Glutamatergic neuron (in vitro differentiated cells): ENCODE data around the gene MANF. TPM values are rescaled to one million over a fixed set of nuclear protein-coding genes. Genes with fewer than 3 reads are reported as not detected.

Source experiments
- DNase-seq: peaks from one replicate; pipeline ENCODE4 v3.0.0; 2022
- H3K27ac Mint-ChIP-seq: one replicate; pipeline ENCODE4 v1.8.0; 2020; ENCODE audit warnings: mild to moderate bottlenecking, mixed read lengths, inconsistent platforms; ENCODE audit not compliant: unreplicated experiment
- H3K27me3 Mint-ChIP-seq: one replicate; pipeline ENCODE4 v1.8.0; 2020; ENCODE audit warnings: mild to moderate bottlenecking, moderate library complexity, mixed read lengths, inconsistent platforms; ENCODE audit not compliant: unreplicated experiment
- H3K36me3 Mint-ChIP-seq: one replicate; pipeline ENCODE4 v1.8.0; 2020; ENCODE audit warnings: mild to moderate bottlenecking, mixed read lengths, inconsistent platforms; ENCODE audit not compliant: unreplicated experiment
- H3K4me1 Mint-ChIP-seq: one replicate; pipeline ENCODE4 v1.8.0; 2020; ENCODE audit warnings: mild to moderate bottlenecking, low read depth, mixed read lengths, inconsistent platforms; ENCODE audit not compliant: unreplicated experiment
- H3K4me3 Mint-ChIP-seq: one replicate; pipeline ENCODE4 v1.8.0; 2020; ENCODE audit warnings: mild to moderate bottlenecking, mixed read lengths, inconsistent platforms; ENCODE audit not compliant: unreplicated experiment
- H3K9me3 Mint-ChIP-seq: one replicate; pipeline ENCODE4 v1.8.0; 2020; ENCODE audit warnings: mild to moderate bottlenecking, moderate library complexity, mixed read lengths, inconsistent platforms; ENCODE audit not compliant: unreplicated experiment
- total RNA-seq: library from RNA; stranded (reverse); fragmentation: NEBNext Ultra II Directional; extraction: Animal tissue kit (Norgen Biotek cat#: 25700); gene quantifications from one replicate; pipeline ENCODE4 v1.2.1, GENCODE V29; 2021; ENCODE audit not compliant: unreplicated experiment
- TF ChIP-seq, protein P1 (sequence below): fragments of 200-600 bp; sonication (generic); IDR thresholded peaks from one replicate; pipeline ENCODE4 v1.5.0; 2021; ENCODE audit not compliant: partially characterized antibody, unreplicated experiment

Gene MANF
- total RNA-seq, 1 donor from 2014 or later, result 104 TPM

- no peak for DNase-seq
- peaks cover 2% of the 10 kb centered on the region for H3K27me3 Mint-ChIP-seq
- H3K4me1 Mint-ChIP-seq, result no peaks in the 10 kb centered on the region
- H3K27ac Mint-ChIP-seq, result no peak overlapping the region
- TF ChIP-seq, protein P1, sequence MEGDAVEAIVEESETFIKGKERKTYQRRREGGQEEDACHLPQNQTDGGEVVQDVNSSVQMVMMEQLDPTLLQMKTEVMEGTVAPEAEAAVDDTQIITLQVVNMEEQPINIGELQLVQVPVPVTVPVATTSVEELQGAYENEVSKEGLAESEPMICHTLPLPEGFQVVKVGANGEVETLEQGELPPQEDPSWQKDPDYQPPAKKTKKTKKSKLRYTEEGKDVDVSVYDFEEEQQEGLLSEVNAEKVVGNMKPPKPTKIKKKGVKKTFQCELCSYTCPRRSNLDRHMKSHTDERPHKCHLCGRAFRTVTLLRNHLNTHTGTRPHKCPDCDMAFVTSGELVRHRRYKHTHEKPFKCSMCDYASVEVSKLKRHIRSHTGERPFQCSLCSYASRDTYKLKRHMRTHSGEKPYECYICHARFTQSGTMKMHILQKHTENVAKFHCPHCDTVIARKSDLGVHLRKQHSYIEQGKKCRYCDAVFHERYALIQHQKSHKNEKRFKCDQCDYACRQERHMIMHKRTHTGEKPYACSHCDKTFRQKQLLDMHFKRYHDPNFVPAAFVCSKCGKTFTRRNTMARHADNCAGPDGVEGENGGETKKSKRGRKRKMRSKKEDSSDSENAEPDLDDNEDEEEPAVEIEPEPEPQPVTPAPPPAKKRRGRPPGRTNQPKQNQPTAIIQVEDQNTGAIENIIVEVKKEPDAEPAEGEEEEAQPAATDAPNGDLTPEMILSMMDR, result no peak
- H3K9me3 Mint-ChIP-seq, result peaks cover 2% of the 10 kb centered on the region
- H3K4me3 Mint-ChIP-seq, result no peak overlapping the region
- H3K36me3 Mint-ChIP-seq, result no peaks in the 10 kb centered on the region
Observed at GRCh38 chr3:51354172-51354571, 30.9 kb upstream of the MANF start.

DNA sequence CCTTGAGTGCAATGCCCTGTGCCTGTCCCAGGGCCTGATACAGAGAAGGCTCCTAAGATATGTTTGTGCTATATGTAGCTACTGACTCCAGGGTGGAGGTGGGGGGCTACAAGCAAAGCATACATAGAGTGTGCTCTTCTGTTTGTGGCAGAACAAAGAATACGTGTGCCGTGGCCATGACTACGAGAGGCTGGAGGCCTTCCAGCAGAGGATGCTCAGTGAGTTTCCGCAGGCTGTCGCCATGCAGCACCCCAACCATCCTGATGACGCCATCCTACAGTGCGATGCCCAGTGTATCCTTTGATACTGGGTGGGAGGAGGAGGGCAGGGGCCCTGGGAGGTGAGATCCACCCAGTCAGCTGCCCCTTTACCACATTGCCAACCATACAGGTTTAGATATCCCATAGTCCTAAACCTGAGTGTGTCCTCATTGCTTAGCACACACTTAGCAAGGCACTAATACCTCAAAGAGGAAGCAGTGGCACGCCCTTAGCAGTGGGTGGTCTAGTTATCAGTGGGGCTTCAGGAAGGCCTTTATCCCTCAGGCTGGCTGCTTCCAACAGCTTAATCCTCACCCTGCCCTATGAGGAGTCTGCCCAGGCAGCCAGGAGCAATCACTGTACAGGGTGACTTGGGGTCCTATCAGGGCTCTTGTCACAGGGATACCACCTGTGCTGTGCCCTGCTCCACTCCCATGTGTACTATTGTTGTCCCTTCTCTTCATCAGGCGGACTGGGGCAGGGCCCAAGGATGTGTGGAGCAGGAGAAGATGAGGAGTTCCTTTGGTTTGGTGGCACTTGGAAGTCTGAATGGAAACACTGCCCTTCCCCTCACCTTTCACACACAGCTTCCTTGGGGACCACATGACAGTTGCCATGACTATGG, 30.1 kb upstream of the MANF start:
- Mint-ChIP-seq H3K27me3 (peaks cover 2% of the 10 kb centered on the region), H3K4me3 (no peak overlapping the region), H3K27ac (no peak overlapping the region), H3K36me3 (no peaks in the 10 kb centered on the region), H3K4me1 (no peaks in the 10 kb centered on the region), H3K9me3 (peaks cover 2% of the 10 kb centered on the region)
- TF ChIP-seq, protein P1, result no peak
- no peak for DNase-seq

DNA sequence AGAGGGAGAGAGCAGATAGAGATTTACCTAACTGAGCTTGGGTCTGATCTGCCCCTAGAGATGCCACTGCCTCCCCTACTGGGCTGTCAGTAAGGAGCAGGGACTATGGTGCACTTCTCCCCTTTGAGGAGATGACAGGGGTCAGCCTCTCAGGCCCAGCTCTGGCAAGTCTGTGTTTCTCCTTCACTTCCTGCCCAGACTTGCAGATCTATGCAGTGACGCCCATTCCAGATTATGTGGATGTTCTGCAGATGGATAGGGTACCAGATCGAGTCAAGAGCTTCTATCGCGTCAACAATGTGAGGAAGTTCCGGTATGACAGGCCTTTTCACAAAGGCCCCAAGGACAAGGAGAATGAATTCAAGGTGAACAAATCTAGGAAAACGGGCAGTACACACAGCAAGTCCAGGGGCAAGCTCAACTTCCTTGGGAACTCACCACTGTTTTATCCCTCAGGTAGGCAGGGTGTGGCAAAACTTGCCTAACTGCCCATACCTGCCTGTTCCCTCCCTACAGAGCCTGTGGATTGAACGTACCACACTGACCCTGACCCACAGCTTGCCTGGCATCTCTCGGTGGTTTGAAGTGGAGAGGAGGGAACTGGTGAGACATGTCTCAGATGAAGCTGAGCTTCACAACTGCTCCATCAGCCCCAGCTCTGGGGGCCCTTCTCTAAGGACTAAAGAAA, 29.1 kb upstream of the MANF start:
- no peaks in the 10 kb centered on the region for H3K4me1 Mint-ChIP-seq
- H3K36me3 Mint-ChIP-seq, result no peaks in the 10 kb centered on the region
- no peak overlapping the region for H3K27ac Mint-ChIP-seq
- H3K27me3 Mint-ChIP-seq, result peaks cover 2% of the 10 kb centered on the region
- DNase-seq, result no peak
- TF ChIP-seq, protein P1, result no peak
- H3K9me3 Mint-ChIP-seq, result peaks cover 2% of the 10 kb centered on the region
- no peak overlapping the region for H3K4me3 Mint-ChIP-seq

- H3K27ac Mint-ChIP-seq, result no peak overlapping the region
- H3K9me3 Mint-ChIP-seq, result peaks cover under 1% of the 10 kb centered on the region
- H3K36me3 Mint-ChIP-seq, result peaks cover 4% of the 10 kb centered on the region
- peaks cover 3% of the 10 kb centered on the region for H3K27me3 Mint-ChIP-seq
- no peaks in the 10 kb centered on the region for H3K4me1 Mint-ChIP-seq
- H3K4me3 Mint-ChIP-seq, result no peak overlapping the region
- DNase-seq, result no peak
- TF ChIP-seq, protein P1, result no peak
Observed at GRCh38 chr3:51357856-51358255, 27.2 kb upstream of the MANF start.

- Mint-ChIP-seq H3K27me3 (peaks cover 2% of the 10 kb centered on the region), H3K4me1 (no peaks in the 10 kb centered on the region), H3K4me3 (no peak overlapping the region), H3K27ac (no peak overlapping the region), H3K9me3 (no peaks in the 10 kb centered on the region), H3K36me3 (peaks cover 11% of the 10 kb centered on the region)
- no peak for DNase-seq
- TF ChIP-seq, protein P1, result no peak
Observed at GRCh38 chr3:51358981-51359380, 26.1 kb upstream of the MANF start.
